Transverse colon (tissue), 4 donors: ENCODE measurements around the gene PRKCE. TPM values are rescaled to one million over a fixed set of nuclear protein-coding genes. Genes with fewer than 3 reads are reported as not detected.

Source experiments
- DNase-seq: peaks from one replicate; pipeline ENCODE4 v3.0.0-alpha.2; 2019
- H3K27ac ChIP-seq, 4 donors: fragments of 200-600 bp; sonication (generic); 2 replicates each; pipeline ENCODE4 v1.5.1; 2016 to 2018; ENCODE audit warnings: inconsistent platforms in 4 of 4
- H3K27me3 ChIP-seq: fragments of 200-600 bp; sonication (generic); 2 replicates; pipeline ENCODE4 v1.5.1; 2017; ENCODE audit warnings: inconsistent platforms
- H3K36me3 ChIP-seq, 4 donors: fragments of 200-600 bp; sonication (generic); 2 replicates each; pipeline ENCODE4 v1.5.1; 2017 to 2019; ENCODE audit warnings: inconsistent platforms in 4 of 4
- H3K4me1 ChIP-seq, 4 donors: fragments of 200-600 bp; sonication (generic); 2 replicates each; pipeline ENCODE4 v1.5.1; 2017 to 2020; ENCODE audit warnings: inconsistent platforms in 4 of 4
- H3K4me3 ChIP-seq, 4 donors: fragments of 200-600 bp; sonication (generic); 1 replicate in 1 of 4; 2 replicates in 3 of 4; pipeline versions ENCODE4 v1.5.1 to v1.6.1; 2017 to 2019; ENCODE audit warnings: inconsistent platforms in 4 of 4
- H3K9me3 ChIP-seq, 2 donors: fragments of 200-600 bp; sonication (generic); 2 replicates each; pipeline ENCODE4 v1.5.1; 2017 to 2019; ENCODE audit warnings: inconsistent platforms in 2 of 2
- EP300 ChIP-seq: sonication (generic); formaldehyde crosslinking; IDR thresholded peaks from one replicate; pipeline ENCODE4 v1.6.1; 2017; ENCODE audit warnings: antibody characterized with exemption, low read depth
- POLR2A ChIP-seq: fragments of 450-650 bp; IDR thresholded peaks from one replicate; pipeline ENCODE4 v1.6.1; 2016; ENCODE audit warnings: antibody characterized with exemption, mild to moderate bottlenecking, moderate library complexity
- POLR2AphosphoS5 ChIP-seq, 3 donors: sonication (generic); formaldehyde crosslinking; IDR thresholded peaks; one replicate each; pipeline ENCODE4 v1.6.1; 2016; ENCODE audit warnings: antibody characterized with exemption in 3 of 3
- WGBS, 2 donors: methylation state at CpG; one replicate each; pipeline ENCODE4 v1.1.5; 2018; ENCODE audit warnings: low coverage in 1 of 2; 5-methylcytosine and 5-hydroxymethylcytosine counted together
- in situ Hi-C, 4 donors: fragments of 200-750 bp; cut with MboI; loops; one replicate each; pipeline versions ENCODE4 v1.15.0 to v1.15.1; 2017; ENCODE audit warnings: low sequenced_read_pairs in 3 of 4, low pct_ligation_motif_present in 1 of 4, low pct_unique_long_range_greater_than_20kb in 1 of 4
- intact Hi-C: fragments of 100-400 bp; cut with DNase I; formaldehyde crosslinking; loops from one replicate; pipeline ENCODE4 v1.15.1; 2023; ENCODE audit warnings: low total_unique reads
- total RNA-seq, 4 donors: library from RNA; depleted of rRNA; stranded (reverse); fragments of >200 nt; gene quantifications; one replicate each; pipeline ENCODE4 v1.1.0, GENCODE V29; 2016
- TF ChIP-seq, protein P1 (sequence below), 5 experiments: fragments of 200-600 bp in 3 of 5; fragments of 450-650 bp in 2 of 5; sonication (generic) in 3 of 5; IDR thresholded peaks; 1 replicate in 2 of 5; 2 replicates in 3 of 5; pipeline ENCODE4 v1.5.1; 2016 to 2017; ENCODE audit warnings: antibody characterized with exemption in 5 of 5, inconsistent platforms in 3 of 5, mild to moderate bottlenecking in 2 of 5, moderate library complexity in 1 of 5

The PRKCE gene
- total RNA-seq, 4 donors from 2014 or later = 8.6 to 20.6 (median 11.3) TPM

DNA sequence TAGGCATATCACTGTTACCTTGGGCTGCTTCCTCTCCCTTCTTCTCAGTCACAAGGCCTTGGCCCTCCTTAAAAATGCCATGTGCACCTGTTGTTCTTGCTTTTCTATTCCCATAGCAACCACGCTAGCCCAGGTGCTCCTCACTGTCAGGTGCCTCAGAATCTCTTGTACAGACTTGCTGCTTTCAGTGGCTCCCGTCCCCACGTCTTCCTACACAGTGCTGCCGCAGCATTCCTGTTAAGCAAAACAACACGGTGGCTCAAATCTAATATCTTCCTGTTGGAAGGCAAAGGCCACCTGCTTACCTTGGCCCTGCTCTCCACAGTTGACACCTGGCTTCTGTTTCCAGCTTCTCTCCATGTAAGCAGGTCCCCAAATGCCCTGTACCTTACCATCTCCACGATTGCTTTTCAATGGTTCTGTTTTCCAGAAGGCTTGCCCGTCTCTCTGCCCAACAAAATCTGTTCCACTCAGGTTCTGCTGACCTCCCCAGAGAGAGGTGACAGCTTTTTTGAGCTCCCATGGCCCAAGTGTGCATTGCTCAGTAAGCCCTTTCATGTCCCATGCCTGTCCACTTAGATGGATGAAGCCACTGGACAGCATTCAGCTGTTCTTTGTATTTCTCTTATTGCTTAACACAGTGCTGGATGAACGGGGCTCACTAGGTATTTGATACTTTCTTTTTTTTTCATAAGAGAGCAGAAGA is 240.4 kb downstream of the PRKCE start:
- no peak for DNase-seq
- H3K4me1 ChIP-seq = peaks cover 7 to 67% (median 20%) of the 10 kb centered on the region in 4 donors
- TF ChIP-seq, protein P1, sequence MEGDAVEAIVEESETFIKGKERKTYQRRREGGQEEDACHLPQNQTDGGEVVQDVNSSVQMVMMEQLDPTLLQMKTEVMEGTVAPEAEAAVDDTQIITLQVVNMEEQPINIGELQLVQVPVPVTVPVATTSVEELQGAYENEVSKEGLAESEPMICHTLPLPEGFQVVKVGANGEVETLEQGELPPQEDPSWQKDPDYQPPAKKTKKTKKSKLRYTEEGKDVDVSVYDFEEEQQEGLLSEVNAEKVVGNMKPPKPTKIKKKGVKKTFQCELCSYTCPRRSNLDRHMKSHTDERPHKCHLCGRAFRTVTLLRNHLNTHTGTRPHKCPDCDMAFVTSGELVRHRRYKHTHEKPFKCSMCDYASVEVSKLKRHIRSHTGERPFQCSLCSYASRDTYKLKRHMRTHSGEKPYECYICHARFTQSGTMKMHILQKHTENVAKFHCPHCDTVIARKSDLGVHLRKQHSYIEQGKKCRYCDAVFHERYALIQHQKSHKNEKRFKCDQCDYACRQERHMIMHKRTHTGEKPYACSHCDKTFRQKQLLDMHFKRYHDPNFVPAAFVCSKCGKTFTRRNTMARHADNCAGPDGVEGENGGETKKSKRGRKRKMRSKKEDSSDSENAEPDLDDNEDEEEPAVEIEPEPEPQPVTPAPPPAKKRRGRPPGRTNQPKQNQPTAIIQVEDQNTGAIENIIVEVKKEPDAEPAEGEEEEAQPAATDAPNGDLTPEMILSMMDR (IDR thresholded peaks at IDR 0.05) = no peak
- TF ChIP-seq POLR2A (no peak), EP300 (no peak), POLR2AphosphoS5 (IDR thresholded peaks at IDR 0.05) (no peak)
- in situ Hi-C loops (no loop called here), intact Hi-C loops (no loop called here)
- no peak overlapping the region for H3K4me3 ChIP-seq
- H3K9me3 ChIP-seq = no peaks in the 10 kb centered on the region
- no peak overlapping the region for H3K27ac ChIP-seq
- WGBS, 2 donors = 20 to 82% methylated on average over 1 to 8 of the region's 8 CpGs
- no peaks in the 10 kb centered on the region for H3K36me3 ChIP-seq
- no peaks in the 10 kb centered on the region for H3K27me3 ChIP-seq

GRCh38 chr2:45892425-45892745 is 240.9 kb downstream of the PRKCE start:
- 61% methylated on average over 3 of the region's 3 CpGs for WGBS, 2 donors

DNA sequence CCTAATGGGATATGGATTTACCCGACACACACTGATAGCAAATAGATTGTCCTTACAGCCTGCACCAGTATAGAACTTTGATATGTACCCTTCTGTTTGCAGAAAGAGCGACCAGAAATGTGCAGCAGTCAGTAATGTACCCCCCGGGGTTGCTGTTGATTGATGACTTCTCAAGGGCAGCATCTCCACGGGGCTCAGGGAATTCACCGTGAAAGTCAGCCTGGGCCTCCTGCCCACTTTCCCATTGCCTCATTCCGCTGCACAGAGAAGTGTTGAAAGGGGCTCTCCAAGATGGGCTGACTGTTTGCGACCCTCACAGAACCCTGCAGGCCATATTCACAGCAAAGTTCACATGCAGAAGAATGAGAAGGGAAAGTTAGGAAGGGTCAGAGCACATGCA is 241.3 kb downstream of the PRKCE start:
- H3K27me3 ChIP-seq = no peaks in the 10 kb centered on the region
- 59 to 86% methylated on average over 1 to 7 of the region's 7 CpGs for WGBS, 2 donors
- in situ Hi-C loops = no loop called here
- H3K36me3 ChIP-seq = no peaks in the 10 kb centered on the region
- no peak for DNase-seq
- intact Hi-C loops = no loop called here
- no peak for TF ChIP-seq POLR2A
- no peak for TF ChIP-seq POLR2AphosphoS5 (IDR thresholded peaks at IDR 0.05)
- TF ChIP-seq, protein P1 (IDR thresholded peaks at IDR 0.05) = no peak
- TF ChIP-seq EP300 = no peak
- H3K27ac ChIP-seq = no peak overlapping the region
- no peak overlapping the region for H3K4me3 ChIP-seq
- no peaks in the 10 kb centered on the region for H3K9me3 ChIP-seq
- peaks cover 7 to 59% (median 16%) of the 10 kb centered on the region in 4 donors for H3K4me1 ChIP-seq

More at GRCh38 chr2:45892425-45892745, 240.9 kb downstream of the PRKCE start:
- H3K27ac ChIP-seq = no peak overlapping the region
- intact Hi-C loops = no loop called here
- no peaks in the 10 kb centered on the region for H3K27me3 ChIP-seq
- no peak for DNase-seq
- in situ Hi-C loops = no loop called here
- H3K4me1 ChIP-seq = peaks cover 7 to 62% (median 17%) of the 10 kb centered on the region in 4 donors
- H3K4me3 ChIP-seq = no peak overlapping the region
- TF ChIP-seq, protein P1 (IDR thresholded peaks at IDR 0.05) = no peak
- TF ChIP-seq EP300 (no peak), POLR2A (no peak), POLR2AphosphoS5 (IDR thresholded peaks at IDR 0.05) (no peak)
- no peaks in the 10 kb centered on the region for H3K36me3 ChIP-seq
- H3K9me3 ChIP-seq = no peaks in the 10 kb centered on the region

DNA sequence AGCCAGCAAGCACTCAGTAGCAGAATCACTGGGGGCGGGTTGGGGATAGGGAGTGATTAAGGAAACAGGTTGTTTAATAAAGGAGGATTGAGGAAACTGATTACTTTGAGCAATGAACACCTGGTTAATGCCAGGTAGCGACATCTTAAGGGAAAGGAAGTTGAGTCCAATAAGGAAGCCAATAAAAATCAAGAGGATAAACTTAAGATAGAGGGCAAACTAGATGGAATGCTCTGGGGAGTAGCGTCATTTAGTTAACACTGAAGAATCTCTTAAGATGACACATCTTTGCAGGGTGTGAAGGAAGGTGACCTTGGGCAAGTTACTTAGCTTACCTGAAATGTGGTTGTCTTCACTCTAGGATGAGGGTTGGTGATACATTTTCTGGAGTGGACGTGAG is 242.7 kb downstream of the PRKCE start:
- in situ Hi-C loops = no loop called here
- H3K9me3 ChIP-seq = no peaks in the 10 kb centered on the region
- 61 to 68% methylated on average over 4 of the region's 4 CpGs for WGBS, 2 donors
- no peaks in the 10 kb centered on the region for H3K36me3 ChIP-seq
- DNase-seq = no peak
- intact Hi-C loops = no loop called here
- H3K4me1 ChIP-seq = peaks cover 0 to 44% (median 11%) of the 10 kb centered on the region in 4 donors
- H3K27me3 ChIP-seq = no peaks in the 10 kb centered on the region
- no peak for TF ChIP-seq EP300
- TF ChIP-seq POLR2AphosphoS5 (IDR thresholded peaks at IDR 0.05) = no peak
- TF ChIP-seq POLR2A = no peak
- TF ChIP-seq, protein P1 (IDR thresholded peaks at IDR 0.05) = no peak
- H3K4me3 ChIP-seq = no peak overlapping the region
- H3K27ac ChIP-seq = no peak overlapping the region
